NCI-H1092 (cell line): ENCODE results near the gene ATP2B2.

ENCODE experiments used
- DNase-seq: peaks from one replicate; lab custom pipeline; 2025; lab: John Stamatoyannopoulos, UW

ATP2B2 gene

GRCh38 chr3:10529809-10530208, 24.4 kb upstream of the ATP2B2 start:
- DNase-seq, result no peak

- no peak for DNase-seq
Observed at GRCh38 chr3:10528046-10528445, 22.7 kb upstream of the ATP2B2 start.

- no peak for DNase-seq
Observed at GRCh38 chr3:10527295-10528001, 22.1 kb upstream of the ATP2B2 start.

- no peak for DNase-seq
Observed at GRCh38 chr3:10526366-10526765, 21.0 kb upstream of the ATP2B2 start.

GRCh38 chr3:10524799-10525301, 19.5 kb upstream of the ATP2B2 start:
- DNase-seq, result no peak

GRCh38 chr3:10524270-10524669, 18.9 kb upstream of the ATP2B2 start:
- DNase-seq, result no peak

GRCh38 chr3:10523561-10523960, 18.2 kb upstream of the ATP2B2 start:
- no peak for DNase-seq

GRCh38 chr3:10522646-10523303, 17.4 kb upstream of the ATP2B2 start:
- no peak for DNase-seq

GRCh38 chr3:10521772-10522441, 16.5 kb upstream of the ATP2B2 start:
- DNase-seq, result no peak

GRCh38 chr3:10520072-10520471, 14.7 kb upstream of the ATP2B2 start:
- DNase-seq, result no peak

GRCh38 chr3:10519236-10519635, 13.8 kb upstream of the ATP2B2 start:
- DNase-seq, result no peak

- no peak for DNase-seq
Observed at GRCh38 chr3:10518506-10519150, 13.2 kb upstream of the ATP2B2 start.

- DNase-seq, result no peak
Observed at GRCh38 chr3:10517627-10518026, 12.2 kb upstream of the ATP2B2 start.

GRCh38 chr3:10516544-10517452, 11.4 kb upstream of the ATP2B2 start:
- no peak for DNase-seq

- DNase-seq, result no peak
Observed at GRCh38 chr3:10515884-10516495, 10.6 kb upstream of the ATP2B2 start.

- DNase-seq, result no peak
Observed at GRCh38 chr3:10515396-10515795, 10.0 kb upstream of the ATP2B2 start.

- no peak for DNase-seq
Observed at GRCh38 chr3:10514407-10515069, 9.2 kb upstream of the ATP2B2 start.

- DNase-seq, result no peak
Observed at GRCh38 chr3:10513306-10513705, 7.9 kb upstream of the ATP2B2 start.

- no peak for DNase-seq
Observed at GRCh38 chr3:10512687-10513086, 7.3 kb upstream of the ATP2B2 start.

GRCh38 chr3:10511809-10512494, 6.6 kb upstream of the ATP2B2 start:
- DNase-seq, result no peak
